H1 (cell line): ENCODE data around the gene CYYR1. TPM values are rescaled to one million over a fixed set of nuclear protein-coding genes. Genes with fewer than 3 reads are reported as not detected.
"Not testable (repeated sequence)": the region's sequence is repeated elsewhere in the genome, so short reads cannot be mapped to it uniquely, and the experiment has no call there.

ENCODE experiments used
- CTCF ChIA-PET: fragments of 300-600 bp; sonication (Branson Sonifier 250); formaldehyde crosslinking; loops from one replicate; lab custom pipeline; 2021; ENCODE audit not compliant: partially characterized antibody; lab: Charles Lee
- POLR2A ChIA-PET: fragments of 300-600 bp; sonication (Branson Sonifier 250); formaldehyde crosslinking; loops from one replicate; lab custom pipeline; 2021; ENCODE audit warnings: inconsistent platforms; ENCODE audit not compliant: partially characterized antibody; lab: Charles Lee
- DNase-seq, 2 experiments: peaks; one replicate each; pipeline versions ENCODE4 v3.0.0 to v3.0.0-alpha.2; 2010 to 2022; ENCODE audit warnings: low spot score in 2 of 2, low read depth in 1 of 2, mixed read lengths in 1 of 2
- FAIRE-seq: peaks from 2 replicates; lab custom pipeline; 2011; peaks lifted over from hg19 to GRCh38; lab: Jason Lieb, UNC
- H2AFZ ChIP-seq: 2 replicates; pipeline ENCODE4 v1.8.1; 2012; ENCODE audit warnings: low read length, inconsistent platforms
- H2AK5ac ChIP-seq: 2 replicates; pipeline ENCODE4 v1.6.1; 2013; ENCODE audit warnings: low read depth, low read length
- H2BK120ac ChIP-seq: replicated peaks from 2 replicates; pipeline ENCODE3; 2013; ENCODE audit warnings: low read depth, low read length, inconsistent platforms
- H2BK12ac ChIP-seq: 2 replicates; pipeline ENCODE4 v1.6.1; 2013; ENCODE audit warnings: low read depth, low read length
- H2BK15ac ChIP-seq: 2 replicates; pipeline ENCODE4 v1.6.1; 2013; ENCODE audit warnings: low read length
- H2BK20ac ChIP-seq: 2 replicates; pipeline ENCODE4 v1.6.1; 2013; ENCODE audit warnings: low read length
- H2BK5ac ChIP-seq: 2 replicates; pipeline ENCODE4 v1.6.1; 2013; ENCODE audit warnings: low read depth, low read length
- H3K14ac ChIP-seq: 2 replicates; pipeline ENCODE4 v1.6.1; 2013; ENCODE audit warnings: inconsistent platforms; ENCODE audit not compliant: insufficient read length
- H3K18ac ChIP-seq: 2 replicates; pipeline ENCODE4 v1.6.1; 2013; ENCODE audit warnings: low read length; ENCODE audit errors: extremely low read depth
- H3K23ac ChIP-seq: 2 replicates; pipeline ENCODE4 v1.6.1; 2013; ENCODE audit warnings: inconsistent platforms; ENCODE audit not compliant: insufficient read length
- H3K23me2 ChIP-seq: 2 replicates; pipeline ENCODE4 v1.6.1; 2013; ENCODE audit warnings: low read depth, low read length
- H3K27ac ChIP-seq: 2 replicates; pipeline ENCODE4 v1.6.1; 2011; ENCODE audit warnings: low read depth, low read length, inconsistent platforms
- H3K27me3 ChIP-seq, 4 experiments: replicated peaks in 1 of 4; 1 replicate in 1 of 4; 2 replicates in 3 of 4; pipeline versions ENCODE4 v1.6.1 to v1.8.1; 2011 to 2013; ENCODE audit warnings: low read length in 3 of 4, mild to moderate bottlenecking in 3 of 4, inconsistent platforms in 2 of 4, mixed read lengths in 2 of 4, moderate library complexity in 1 of 4; ENCODE audit not compliant: control insufficient read depth in 3 of 4, insufficient read depth in 3 of 4; ENCODE audit errors: extremely low read depth in 1 of 4
- H3K36me3 ChIP-seq, 4 experiments: 2 replicates each; pipeline versions ENCODE4 v1.6.1 to v1.8.1; 2011 to 2013; ENCODE audit warnings: mild to moderate bottlenecking in 4 of 4, low read length in 3 of 4, moderate library complexity in 2 of 4, control low read depth in 1 of 4, inconsistent platforms in 1 of 4; ENCODE audit not compliant: insufficient read depth in 4 of 4, control insufficient read depth in 2 of 4
- H3K4ac ChIP-seq: replicated peaks from 2 replicates; pipeline ENCODE3; 2013; ENCODE audit warnings: low read length, low read depth, mixed read lengths, inconsistent platforms; ENCODE audit not compliant: insufficient read length
- H3K4me1 ChIP-seq, 4 experiments: replicated peaks in 1 of 4; 1 replicate in 1 of 4; 2 replicates in 3 of 4; pipeline versions ENCODE4 v1.6.1 to v1.8.1; 2011 to 2013; ENCODE audit warnings: low read length in 3 of 4, inconsistent platforms in 2 of 4, mixed read lengths in 1 of 4; ENCODE audit not compliant: insufficient read depth in 4 of 4, control insufficient read depth in 3 of 4
- H3K4me2 ChIP-seq, 2 experiments: 2 replicates each; pipeline versions ENCODE4 v1.6.1 to v1.8.1; 2011 to 2013; ENCODE audit warnings: low read depth in 2 of 2, low read length in 2 of 2, control low read depth in 1 of 2, inconsistent platforms in 1 of 2, mild to moderate bottlenecking in 1 of 2; ENCODE audit not compliant: insufficient read depth in 1 of 2
- H3K4me3 ChIP-seq, 4 experiments: fragments of 200-600, 300-600 bp in 1 of 4; sonication (generic), shearing (Covaris generic), sonication (Bioruptor Twin) in 1 of 4; 2 replicates each; pipeline versions ENCODE4 v1.5.1 to v1.8.1; 2011 to 2016; ENCODE audit warnings: low read length in 4 of 4, low read depth in 3 of 4, control low read depth in 2 of 4, inconsistent platforms in 2 of 4, mild to moderate bottlenecking in 2 of 4, mixed read lengths in 1 of 4, moderate library complexity in 1 of 4; ENCODE audit not compliant: insufficient read depth in 2 of 4; ENCODE audit errors: extremely low read depth in 1 of 4
- H3K56ac ChIP-seq: replicated peaks from 2 replicates; pipeline ENCODE3; 2013; ENCODE audit warnings: low read depth, mild to moderate bottlenecking, mixed read lengths, low read length, inconsistent platforms; ENCODE audit not compliant: insufficient read length
- H3K79me1 ChIP-seq: 2 replicates; pipeline ENCODE4 v1.6.1; 2013; ENCODE audit warnings: low read depth, low read length, control low read depth
- H3K79me2 ChIP-seq, 2 experiments: 2 replicates each; pipeline versions ENCODE4 v1.6.1 to v1.8.1; 2012 to 2013; ENCODE audit warnings: low read length in 2 of 2, mild to moderate bottlenecking in 2 of 2, inconsistent platforms in 1 of 2; ENCODE audit not compliant: insufficient read depth in 2 of 2, control insufficient read depth in 1 of 2
- H3K9ac ChIP-seq, 4 experiments: replicated peaks in 1 of 4; 1 replicate in 1 of 4; 2 replicates in 3 of 4; pipeline versions ENCODE4 v1.6.1 to v1.8.1; 2011 to 2013; ENCODE audit warnings: low read depth in 3 of 4, low read length in 3 of 4, control low read depth in 2 of 4, mild to moderate bottlenecking in 2 of 4, moderate library complexity in 2 of 4, inconsistent platforms in 1 of 4; ENCODE audit errors: extremely low read depth in 1 of 4
- H3K9me3 ChIP-seq, 2 experiments: 2 replicates each; pipeline versions ENCODE4 v1.6.1 to v1.8.1; 2012 to 2013; ENCODE audit warnings: mild to moderate bottlenecking in 2 of 2, moderate library complexity in 2 of 2, control low read depth in 1 of 2, inconsistent platforms in 1 of 2, low read depth in 1 of 2, low read length in 1 of 2, mixed read lengths in 1 of 2; ENCODE audit not compliant: insufficient read depth in 2 of 2
- H4K20me1 ChIP-seq, 2 experiments: replicated peaks in 1 of 2; 2 replicates each; pipeline versions ENCODE3 to v1.8.1; 2011 to 2013; ENCODE audit warnings: inconsistent platforms in 2 of 2, low read length in 2 of 2, mild to moderate bottlenecking in 1 of 2; ENCODE audit not compliant: insufficient read depth in 2 of 2, control insufficient read depth in 1 of 2
- H4K5ac ChIP-seq: 2 replicates; pipeline ENCODE4 v1.6.1; 2013; ENCODE audit warnings: low read length, low read depth, mixed read lengths, inconsistent platforms; ENCODE audit not compliant: insufficient read length
- H4K8ac ChIP-seq: 2 replicates; pipeline ENCODE4 v1.8.0; 2013; ENCODE audit warnings: mild to moderate bottlenecking, moderate library complexity, low read length, inconsistent platforms; ENCODE audit not compliant: insufficient read depth; ENCODE audit errors: extremely low read depth
- H4K91ac ChIP-seq: replicated peaks from 2 replicates; pipeline ENCODE3; 2013; ENCODE audit warnings: low read length, mixed read lengths, inconsistent platforms; ENCODE audit not compliant: insufficient read length
- CBX8 ChIP-seq: fragments of 300-800, 300-1000 bp; sonication (generic); IDR thresholded peaks from 2 replicates; pipeline ENCODE4 v1.7.1; 2016; ENCODE audit warnings: low read depth, low read length, borderline replicate concordance
- CTBP2 ChIP-seq: IDR thresholded peaks from 2 replicates; pipeline ENCODE4 v1.7.0; 2011; ENCODE audit warnings: borderline replicate concordance, mild to moderate bottlenecking, moderate library complexity, mixed read lengths, low read length; ENCODE audit not compliant: insufficient read depth, insufficient read length
- TAF7 ChIP-seq: optimal IDR thresholded peaks from 2 replicates; pipeline ENCODE3; 2011; ENCODE audit warnings: low read depth, mild to moderate bottlenecking, inconsistent platforms, low read length, moderate library complexity, borderline replicate concordance
- WGBS, 2 experiments: shearing (Covaris generic) in 1 of 2; methylation state at CpG; one replicate each; pipeline versions ENCODE4 v1.1.6 to v1.1.7; 2013 to 2015; ENCODE audit warnings: low lambda C conversion rate in 2 of 2, mixed read lengths in 2 of 2, inconsistent platforms in 1 of 2, low coverage in 1 of 2, missing lambda C conversion rate in 1 of 2; ENCODE audit not compliant: insufficient replicate concordance in 2 of 2, insufficient coverage in 1 of 2, insufficient read length in 1 of 2; ENCODE audit errors: extremely low coverage in 1 of 2, missing lambda C conversion rate in 1 of 2; 5-methylcytosine and 5-hydroxymethylcytosine counted together
- polyA plus RNA-seq, 7 experiments: library from polyadenylated mRNA; depleted of rRNA in 3 of 7; stranded (reverse) in 5 of 7; unstranded in 2 of 7; fragments of >200 nt in 5 of 7; fragments of 200-250 nt in 2 of 7; gene quantifications; 1 replicate in 5 of 7; 2 replicates in 1 of 7; 4 replicates in 1 of 7; pipeline versions ENCODE4 v1.2.1 to v1.2.3, GENCODE V29; 2011 to 2013; ENCODE audit warnings: missing spikeins in 2 of 7, mixed read lengths in 2 of 7
- total RNA-seq: library from RNA; stranded (reverse); fragmentation: NEBNext Ultra II Directional; extraction: Animal tissue kit (Norgen Biotek cat#: 25700); gene quantifications from 2 replicates; pipeline ENCODE4 v1.2.1, GENCODE V29; 2021

Gene CYYR1
- total and polyA plus RNA-seq, 2 of the 8 experiments (the other 6 are each of a cell fraction or from before 2014, with no cell fraction given) = 12.2 to 37.9 TPM

- no peak overlapping the region for H2BK15ac ChIP-seq
Observed at GRCh38 chr21:26460621-26461020, 112.5 kb downstream of the CYYR1 start.

GRCh38 chr21:26458854-26459253 is 114.2 kb downstream of the CYYR1 start:
- H3K4me3 ChIP-seq, POLR2A ChIA-PET, H3K27ac ChIP-seq, H2BK15ac ChIP-seq, H2BK120ac ChIP-seq, H3K23me2 ChIP-seq, H4K91ac ChIP-seq, H4K20me1 ChIP-seq, H3K18ac ChIP-seq, H3K14ac ChIP-seq, H3K79me1 ChIP-seq, FAIRE-seq, H2BK12ac ChIP-seq, H3K4me1 ChIP-seq, H4K8ac ChIP-seq, H3K4me2 ChIP-seq, H3K9me3 ChIP-seq, H3K23ac ChIP-seq, DNase-seq, H3K79me2 ChIP-seq, H3K36me3 ChIP-seq, H4K5ac ChIP-seq, H2AK5ac ChIP-seq, H3K27me3 ChIP-seq, H3K4ac ChIP-seq, H2BK20ac ChIP-seq, H3K9ac ChIP-seq, H2BK5ac ChIP-seq, H3K56ac ChIP-seq, H2AFZ ChIP-seq: not testable (repeated sequence)
- WGBS, 2 experiments = 89% methylated on average over 3 of the region's 3 CpGs; no CpG with 5 or more reads in 1 of the 2 experiments
- CTCF ChIA-PET = interaction anchor here (0.6 kb wide), 1 partner anchor 103 kb away, joined by 3 read pairs; no protein-coding TSS in a partner anchor

More at GRCh38 chr21:26460621-26461020, 112.5 kb downstream of the CYYR1 start:
- Histone ChIP-seq H2AK5ac (no peak overlapping the region), H3K4ac (no peak overlapping the region), H2BK5ac (no peak overlapping the region), H3K4me2 (no peak overlapping the region), H3K9me3 (no peaks in the 10 kb centered on the region), H3K36me3 (no peaks in the 10 kb centered on the region), H3K79me2 (no peaks in the 10 kb centered on the region), H3K27me3 (no peaks in the 10 kb centered on the region), H4K8ac (no peak overlapping the region), H3K23ac (no peak overlapping the region), H3K4me3 (no peak overlapping the region), H2BK12ac (no peak overlapping the region), H3K27ac (no peak overlapping the region), H3K9ac (no peak overlapping the region), H4K91ac (no peak overlapping the region), H2BK120ac (no peak overlapping the region), H4K20me1 (no peaks in the 10 kb centered on the region), H3K18ac (no peak overlapping the region), H3K79me1 (no peaks in the 10 kb centered on the region), H3K56ac (no peak overlapping the region), H3K23me2 (no peaks in the 10 kb centered on the region), H3K4me1 (no peaks in the 10 kb centered on the region), H4K5ac (no peak overlapping the region), H3K14ac (no peak overlapping the region)
- 76% methylated on average over 3 of the region's 3 CpGs; no CpG with 5 or more reads in 1 of the 2 experiments for WGBS, 2 experiments
- DNase-seq (no peak), FAIRE-seq (no peak)
- CTCF ChIA-PET = no interaction called here
- POLR2A ChIA-PET = no interaction called here
- no peak for TF ChIP-seq CBX8
- TF ChIP-seq CTBP2 = no peak
- no peak for TF ChIP-seq TAF7
- TF ChIP-seq, all 59 proteins: peak for 0
- Histone ChIP-seq H2AFZ (no peak overlapping the region), H2BK20ac (no peak overlapping the region)
